HEK293 (cell line): ENCODE results near the gene LAMTOR4.

Experiments
- CTCF ChIA-PET: fragments of 350-600 bp; formaldehyde crosslinking; extraction: SDS; loops from one replicate; lab custom pipeline; 2021; ENCODE audit warnings: antibody characterized with exemption; lab: Yijun Ruan, JAX
- POLR2A ChIA-PET: fragments of 300-600 bp; formaldehyde crosslinking; extraction: SDS; loops from one replicate; lab custom pipeline; 2020; ENCODE audit warnings: antibody characterized with exemption, inconsistent platforms; lab: Yijun Ruan, JAX
- H3K27ac ChIP-seq: fragments of 200-500 bp; sonication (Bioruptor generic); 2 replicates; pipeline ENCODE4 v1.5.1; 2014; ENCODE audit warnings: low read depth, low read length, control low read depth, inconsistent platforms; ENCODE audit errors: extremely low read depth
- H3K36me3 ChIP-seq, 2 experiments: fragments of 200-500 bp in 1 of 2; sonication (Bioruptor generic) in 1 of 2; 1 replicate in 1 of 2; 2 replicates in 1 of 2; pipeline ENCODE4 v1.5.1; 2014 to 2017; ENCODE audit warnings: inconsistent platforms in 2 of 2, low read length in 2 of 2; ENCODE audit not compliant: control insufficient read depth in 2 of 2, insufficient read depth in 1 of 2
- H3K4me1 ChIP-seq: fragments of 200-500 bp; sonication (Bioruptor generic); 2 replicates; pipeline ENCODE4 v1.5.1; 2014; ENCODE audit warnings: mild to moderate bottlenecking, low read length, inconsistent platforms; ENCODE audit not compliant: control insufficient read depth, insufficient read depth
- H3K4me3 ChIP-seq: 2 replicates; pipeline ENCODE4 v1.5.1; 2011; ENCODE audit warnings: low read depth, mild to moderate bottlenecking, control low read depth, low read length, moderate library complexity
- H3K9me3 ChIP-seq: fragments of 200-500 bp; sonication (Bioruptor generic); 2 replicates; pipeline ENCODE4 v1.5.1; 2014; ENCODE audit warnings: low read depth, low read length, inconsistent platforms; ENCODE audit not compliant: control insufficient read depth, insufficient read depth
- IKZF3 ChIP-seq: fragments of 450-650 bp; IDR thresholded peaks from 2 replicates; pipeline ENCODE4 v1.5.0; 2018; ENCODE audit warnings: missing biosample characterization, mild to moderate bottlenecking, missing genetic modification characterization, moderate library complexity
- MYNN ChIP-seq: fragments of 450-650 bp; formaldehyde crosslinking; IDR thresholded peaks from 2 replicates; pipeline ENCODE4 v1.5.1; 2016; ENCODE audit warnings: missing biosample characterization, missing genetic modification characterization, borderline replicate concordance
- SP7 ChIP-seq: fragments of 450-650 bp; formaldehyde crosslinking; IDR thresholded peaks from 2 replicates; pipeline ENCODE4 v1.5.1; 2016; ENCODE audit warnings: missing biosample characterization, missing genetic modification characterization
- ZEB2 ChIP-seq: fragments of 450-650 bp; formaldehyde crosslinking; IDR thresholded peaks from 2 replicates; pipeline ENCODE4 v1.5.1; 2016; ENCODE audit warnings: missing biosample characterization, missing genetic modification characterization
- ZFP41 ChIP-seq: fragments of 450-650 bp; formaldehyde crosslinking; IDR thresholded peaks from 2 replicates; pipeline ENCODE4 v1.5.1; 2016; ENCODE audit warnings: missing biosample characterization, missing genetic modification characterization, borderline replicate concordance
- ZNF121 ChIP-seq: fragments of 450-650 bp; formaldehyde crosslinking; IDR thresholded peaks from 2 replicates; pipeline ENCODE4 v1.5.1; 2016; ENCODE audit warnings: missing biosample characterization, missing genetic modification characterization
- ZNF132 ChIP-seq: fragments of 450-650 bp; formaldehyde crosslinking; IDR thresholded peaks from 2 replicates; pipeline ENCODE4 v1.5.1; 2017; ENCODE audit warnings: missing biosample characterization, missing genetic modification characterization, borderline replicate concordance
- ZNF175 ChIP-seq: fragments of 450-650 bp; formaldehyde crosslinking; IDR thresholded peaks from 2 replicates; pipeline ENCODE4 v1.5.1; 2016; ENCODE audit warnings: missing biosample characterization, missing genetic modification characterization
- ZNF19 ChIP-seq: fragments of 450-650 bp; formaldehyde crosslinking; IDR thresholded peaks from 2 replicates; pipeline ENCODE4; 2016; ENCODE audit warnings: missing biosample characterization, missing genetic modification characterization, low read depth
- ZNF266 ChIP-seq: fragments of 450-650 bp; formaldehyde crosslinking; IDR thresholded peaks from 2 replicates; pipeline ENCODE4 v1.5.1; 2016; ENCODE audit warnings: missing biosample characterization, missing genetic modification characterization, low read depth
- ZNF433 ChIP-seq: fragments of 450-650 bp; formaldehyde crosslinking; IDR thresholded peaks from 2 replicates; pipeline ENCODE4 v1.5.1; 2016; ENCODE audit warnings: missing biosample characterization, missing genetic modification characterization, low read depth
- ZNF560 ChIP-seq: fragments of 450-650 bp; formaldehyde crosslinking; IDR thresholded peaks from 2 replicates; pipeline ENCODE4 v1.5.1; 2017; ENCODE audit warnings: missing biosample characterization, missing genetic modification characterization, borderline replicate concordance
- ZNF768 ChIP-seq: fragments of 450-650 bp; formaldehyde crosslinking; IDR thresholded peaks from 2 replicates; pipeline ENCODE4 v1.5.1; 2018; ENCODE audit warnings: missing biosample characterization, mild to moderate bottlenecking, missing genetic modification characterization
- TF ChIP-seq, protein P1 (sequence below): fragments of 450-650 bp; formaldehyde crosslinking; IDR thresholded peaks from 2 replicates; pipeline ENCODE4 v1.5.1; 2016; ENCODE audit warnings: missing biosample characterization, missing genetic modification characterization
- TF ChIP-seq, protein P2 (sequence below): fragments of 450-650 bp; formaldehyde crosslinking; IDR thresholded peaks from 2 replicates; pipeline ENCODE4 v1.5.1; 2016; ENCODE audit warnings: missing biosample characterization, missing genetic modification characterization
- TF ChIP-seq, protein P3 (sequence below): fragments of 450-650 bp; IDR thresholded peaks from 2 replicates; pipeline ENCODE4 v1.5.1; 2018; ENCODE audit warnings: missing biosample characterization, mild to moderate bottlenecking, missing genetic modification characterization
- TF ChIP-seq, protein P4 (sequence below): fragments of 450-650 bp; formaldehyde crosslinking; IDR thresholded peaks from 2 replicates; pipeline ENCODE4 v1.5.1; 2016; ENCODE audit warnings: missing biosample characterization, missing genetic modification characterization
- TF ChIP-seq, protein P5 (sequence below): fragments of 450-650 bp; formaldehyde crosslinking; IDR thresholded peaks from 2 replicates; pipeline ENCODE4 v1.5.1; 2016; ENCODE audit warnings: missing biosample characterization, missing genetic modification characterization
- TF ChIP-seq, protein P6 (sequence below): fragments of 450-650 bp; formaldehyde crosslinking; IDR thresholded peaks from 2 replicates; pipeline ENCODE4 v1.5.1; 2016; ENCODE audit warnings: missing biosample characterization, missing genetic modification characterization
- TF ChIP-seq, protein P7 (sequence below): fragments of 450-650 bp; formaldehyde crosslinking; IDR thresholded peaks from 2 replicates; pipeline ENCODE4 v1.5.1; 2017; ENCODE audit warnings: missing biosample characterization, missing genetic modification characterization

LAMTOR4 gene

DNA sequence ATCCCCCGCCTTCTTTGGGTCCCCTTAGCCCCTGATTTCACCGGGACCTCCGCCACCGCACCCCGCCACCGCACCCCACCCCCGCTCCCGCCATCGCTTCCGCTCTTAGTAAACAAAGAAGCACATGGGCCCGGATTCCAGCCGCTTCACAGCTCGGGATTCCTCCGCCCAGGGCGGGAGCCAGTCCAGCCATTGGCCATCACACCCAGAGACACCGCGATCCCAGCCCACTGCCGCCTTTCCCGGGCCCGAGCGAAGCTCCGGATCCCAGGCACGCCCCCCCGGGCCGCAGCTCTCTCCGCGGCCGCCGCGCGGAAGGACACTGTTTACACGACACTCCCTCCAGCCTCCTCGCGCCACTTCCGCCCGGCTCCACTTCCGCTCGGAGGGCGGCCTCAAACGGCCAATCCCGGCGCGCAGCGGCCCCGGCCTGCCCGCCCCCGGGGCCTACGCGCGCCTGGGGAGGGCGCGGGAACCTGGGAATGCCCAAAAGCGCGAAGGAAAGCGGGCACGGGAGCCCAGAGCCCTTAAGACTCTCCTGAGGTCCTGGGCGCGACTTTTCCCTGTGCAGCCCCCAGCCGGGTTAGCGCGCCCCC is 48.2 kb upstream of the LAMTOR4 start:
- CTCF ChIA-PET, result interaction anchor here (0.6 to 1.3 kb wide), 3 partner anchors 11 to 25 kb away, joined by 3 read pairs; no protein-coding TSS in a partner anchor
- Histone ChIP-seq H3K4me1 (no peaks in the 10 kb centered on the region), H3K36me3 (peaks cover 49 to 65% of the 10 kb centered on the region in 2 experiments), H3K4me3 (peak overlapping the region; percentile 95), H3K27ac (peak overlapping the region; percentile 99), H3K9me3 (no peaks in the 10 kb centered on the region)
- POLR2A ChIA-PET, result interaction anchor here (0.6 to 4.4 kb wide), 15 partner anchors 11 to 606 kb away, joined by 3 to 115 read pairs (median 10); partner anchors contain the start of genes CNPY4, COPS6, FBXO24 and LAMTOR4
- TF ChIP-seq, protein P1, sequence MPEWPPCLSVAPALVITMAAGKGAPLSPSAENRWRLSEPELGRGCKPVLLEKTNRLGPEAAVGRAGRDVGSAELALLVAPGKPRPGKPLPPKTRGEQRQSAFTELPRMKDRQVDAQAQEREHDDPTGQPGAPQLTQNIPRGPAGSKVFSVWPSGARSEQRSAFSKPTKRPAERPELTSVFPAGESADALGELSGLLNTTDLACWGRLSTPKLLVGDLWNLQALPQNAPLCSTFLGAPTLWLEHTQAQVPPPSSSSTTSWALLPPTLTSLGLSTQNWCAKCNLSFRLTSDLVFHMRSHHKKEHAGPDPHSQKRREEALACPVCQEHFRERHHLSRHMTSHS (tag by site-specific recombination), result no peak
- TF ChIP-seq, protein P2, sequence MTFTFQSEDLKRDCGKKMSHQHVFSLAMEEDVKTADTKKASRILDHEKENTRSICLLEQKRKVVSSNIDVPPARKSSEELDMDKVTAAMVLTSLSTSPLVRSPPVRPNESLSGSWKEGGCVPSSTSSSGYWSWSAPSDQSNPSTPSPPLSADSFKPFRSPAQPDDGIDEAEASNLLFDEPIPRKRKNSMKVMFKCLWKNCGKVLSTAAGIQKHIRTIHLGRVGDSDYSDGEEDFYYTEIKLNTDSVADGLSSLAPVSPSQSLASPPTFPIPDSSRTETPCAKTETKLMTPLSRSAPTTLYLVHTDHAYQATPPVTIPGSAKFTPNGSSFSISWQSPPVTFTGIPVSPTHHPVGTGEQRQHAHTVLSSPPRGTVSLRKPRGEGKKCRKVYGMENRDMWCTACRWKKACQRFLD, result peak; percentile 85
- TF ChIP-seq, protein P3, sequence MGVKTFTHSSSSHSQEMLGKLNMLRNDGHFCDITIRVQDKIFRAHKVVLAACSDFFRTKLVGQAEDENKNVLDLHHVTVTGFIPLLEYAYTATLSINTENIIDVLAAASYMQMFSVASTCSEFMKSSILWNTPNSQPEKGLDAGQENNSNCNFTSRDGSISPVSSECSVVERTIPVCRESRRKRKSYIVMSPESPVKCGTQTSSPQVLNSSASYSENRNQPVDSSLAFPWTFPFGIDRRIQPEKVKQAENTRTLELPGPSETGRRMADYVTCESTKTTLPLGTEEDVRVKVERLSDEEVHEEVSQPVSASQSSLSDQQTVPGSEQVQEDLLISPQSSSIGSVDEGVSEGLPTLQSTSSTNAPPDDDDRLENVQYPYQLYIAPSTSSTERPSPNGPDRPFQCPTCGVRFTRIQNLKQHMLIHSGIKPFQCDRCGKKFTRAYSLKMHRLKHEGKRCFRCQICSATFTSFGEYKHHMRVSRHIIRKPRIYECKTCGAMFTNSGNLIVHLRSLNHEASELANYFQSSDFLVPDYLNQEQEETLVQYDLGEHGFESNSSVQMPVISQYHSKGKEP (tag by site-specific recombination), result no peak
- TF ChIP-seq ZNF132 (tag by site-specific recombination), result no peak
- peak; percentile 72; the same call in 1 of the 2 replicates for TF ChIP-seq IKZF3 (tag by site-specific recombination)
- no peak for TF ChIP-seq MYNN (tag by site-specific recombination)
- TF ChIP-seq, protein P4, sequence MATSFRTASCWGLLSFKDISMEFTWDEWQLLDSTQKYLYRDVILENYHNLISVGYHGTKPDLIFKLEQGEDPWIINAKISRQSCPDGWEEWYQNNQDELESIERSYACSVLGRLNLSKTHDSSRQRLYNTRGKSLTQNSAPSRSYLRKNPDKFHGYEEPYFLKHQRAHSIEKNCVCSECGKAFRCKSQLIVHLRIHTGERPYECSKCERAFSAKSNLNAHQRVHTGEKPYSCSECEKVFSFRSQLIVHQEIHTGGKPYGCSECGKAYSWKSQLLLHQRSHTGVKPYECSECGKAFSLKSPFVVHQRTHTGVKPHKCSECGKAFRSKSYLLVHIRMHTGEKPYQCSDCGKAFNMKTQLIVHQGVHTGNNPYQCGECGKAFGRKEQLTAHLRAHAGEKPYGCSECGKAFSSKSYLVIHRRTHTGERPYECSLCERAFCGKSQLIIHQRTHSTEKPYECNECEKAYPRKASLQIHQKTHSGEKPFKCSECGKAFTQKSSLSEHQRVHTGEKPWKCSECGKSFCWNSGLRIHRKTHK (tag by site-specific recombination), result no peak
- TF ChIP-seq, protein P5, sequence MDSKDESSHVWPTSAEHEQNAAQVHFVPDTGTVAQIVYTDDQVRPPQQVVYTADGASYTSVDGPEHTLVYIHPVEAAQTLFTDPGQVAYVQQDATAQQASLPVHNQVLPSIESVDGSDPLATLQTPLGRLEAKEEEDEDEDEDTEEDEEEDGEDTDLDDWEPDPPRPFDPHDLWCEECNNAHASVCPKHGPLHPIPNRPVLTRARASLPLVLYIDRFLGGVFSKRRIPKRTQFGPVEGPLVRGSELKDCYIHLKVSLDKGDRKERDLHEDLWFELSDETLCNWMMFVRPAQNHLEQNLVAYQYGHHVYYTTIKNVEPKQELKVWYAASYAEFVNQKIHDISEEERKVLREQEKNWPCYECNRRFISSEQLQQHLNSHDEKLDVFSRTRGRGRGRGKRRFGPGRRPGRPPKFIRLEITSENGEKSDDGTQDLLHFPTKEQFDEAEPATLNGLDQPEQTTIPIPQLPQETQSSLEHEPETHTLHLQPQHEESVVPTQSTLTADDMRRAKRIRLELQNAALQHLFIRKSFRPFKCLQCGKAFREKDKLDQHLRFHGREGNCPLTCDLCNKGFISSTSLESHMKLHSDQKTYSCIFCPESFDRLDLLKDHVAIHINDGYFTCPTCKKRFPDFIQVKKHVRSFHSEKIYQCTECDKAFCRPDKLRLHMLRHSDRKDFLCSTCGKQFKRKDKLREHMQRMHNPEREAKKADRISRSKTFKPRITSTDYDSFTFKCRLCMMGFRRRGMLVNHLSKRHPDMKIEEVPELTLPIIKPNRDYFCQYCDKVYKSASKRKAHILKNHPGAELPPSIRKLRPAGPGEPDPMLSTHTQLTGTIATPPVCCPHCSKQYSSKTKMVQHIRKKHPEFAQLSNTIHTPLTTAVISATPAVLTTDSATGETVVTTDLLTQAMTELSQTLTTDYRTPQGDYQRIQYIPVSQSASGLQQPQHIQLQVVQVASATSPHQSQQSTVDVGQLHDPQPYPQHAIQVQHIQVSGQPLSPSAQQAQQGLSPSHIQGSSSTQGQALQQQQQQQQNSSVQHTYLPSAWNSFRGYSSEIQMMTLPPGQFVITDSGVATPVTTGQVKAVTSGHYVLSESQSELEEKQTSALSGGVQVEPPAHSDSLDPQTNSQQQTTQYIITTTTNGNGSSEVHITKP (tag by site-specific recombination), result peak; percentile 52
- TF ChIP-seq ZNF768, result no peak
- TF ChIP-seq ZEB2 (tag by site-specific recombination), result peak; percentile 80
- TF ChIP-seq ZNF175, result no peak
- TF ChIP-seq, protein P6, sequence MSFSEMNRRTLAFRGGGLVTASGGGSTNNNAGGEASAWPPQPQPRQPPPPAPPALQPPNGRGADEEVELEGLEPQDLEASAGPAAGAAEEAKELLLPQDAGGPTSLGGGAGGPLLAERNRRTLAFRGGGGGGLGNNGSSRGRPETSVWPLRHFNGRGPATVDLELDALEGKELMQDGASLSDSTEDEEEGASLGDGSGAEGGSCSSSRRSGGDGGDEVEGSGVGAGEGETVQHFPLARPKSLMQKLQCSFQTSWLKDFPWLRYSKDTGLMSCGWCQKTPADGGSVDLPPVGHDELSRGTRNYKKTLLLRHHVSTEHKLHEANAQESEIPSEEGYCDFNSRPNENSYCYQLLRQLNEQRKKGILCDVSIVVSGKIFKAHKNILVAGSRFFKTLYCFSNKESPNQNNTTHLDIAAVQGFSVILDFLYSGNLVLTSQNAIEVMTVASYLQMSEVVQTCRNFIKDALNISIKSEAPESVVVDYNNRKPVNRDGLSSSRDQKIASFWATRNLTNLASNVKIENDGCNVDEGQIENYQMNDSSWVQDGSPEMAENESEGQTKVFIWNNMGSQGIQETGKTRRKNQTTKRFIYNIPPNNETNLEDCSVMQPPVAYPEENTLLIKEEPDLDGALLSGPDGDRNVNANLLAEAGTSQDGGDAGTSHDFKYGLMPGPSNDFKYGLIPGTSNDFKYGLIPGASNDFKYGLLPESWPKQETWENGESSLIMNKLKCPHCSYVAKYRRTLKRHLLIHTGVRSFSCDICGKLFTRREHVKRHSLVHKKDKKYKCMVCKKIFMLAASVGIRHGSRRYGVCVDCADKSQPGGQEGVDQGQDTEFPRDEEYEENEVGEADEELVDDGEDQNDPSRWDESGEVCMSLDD (tag by site-specific recombination), result peak; percentile 70
- no peak for TF ChIP-seq ZNF266 (tag by site-specific recombination)
- no peak for TF ChIP-seq ZNF19 (tag by site-specific recombination)
- no peak for TF ChIP-seq ZNF433 (tag by site-specific recombination)
- TF ChIP-seq SP7 (tag by site-specific recombination), result peak; percentile 82
- no peak for TF ChIP-seq ZFP41 (tag by site-specific recombination)
- no peak for TF ChIP-seq ZNF560 (tag by site-specific recombination)
- TF ChIP-seq ZNF121 (tag by site-specific recombination), result no peak
- TF ChIP-seq, protein P7, sequence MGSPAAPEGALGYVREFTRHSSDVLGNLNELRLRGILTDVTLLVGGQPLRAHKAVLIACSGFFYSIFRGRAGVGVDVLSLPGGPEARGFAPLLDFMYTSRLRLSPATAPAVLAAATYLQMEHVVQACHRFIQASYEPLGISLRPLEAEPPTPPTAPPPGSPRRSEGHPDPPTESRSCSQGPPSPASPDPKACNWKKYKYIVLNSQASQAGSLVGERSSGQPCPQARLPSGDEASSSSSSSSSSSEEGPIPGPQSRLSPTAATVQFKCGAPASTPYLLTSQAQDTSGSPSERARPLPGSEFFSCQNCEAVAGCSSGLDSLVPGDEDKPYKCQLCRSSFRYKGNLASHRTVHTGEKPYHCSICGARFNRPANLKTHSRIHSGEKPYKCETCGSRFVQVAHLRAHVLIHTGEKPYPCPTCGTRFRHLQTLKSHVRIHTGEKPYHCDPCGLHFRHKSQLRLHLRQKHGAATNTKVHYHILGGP (tag by site-specific recombination), result no peak
